Calu3 (cell line): ENCODE measurements around the gene GDI1. TPM values are rescaled to one million over a fixed set of nuclear protein-coding genes. Genes with fewer than 3 reads are reported as not detected.

ENCODE experiments used
- BruUV-seq: library from RNA; stranded (reverse); fragments of 400-500 nt; replicated peaks from 2 replicates; lab custom pipeline; 2021; lab: Mats Ljungman, UMichigan
- CTCF ChIA-PET: fragments of 300-600 bp; sonication (Branson Sonifier 250); formaldehyde crosslinking; loops from one replicate; lab custom pipeline; 2022; ENCODE audit warnings: antibody characterized with exemption; lab: Charles Lee
- DNase-seq: peaks from one replicate; pipeline ENCODE4 v3.0.0; 2022
- H3K27ac Mint-ChIP-seq: one replicate; pipeline ENCODE4 v1.8.0; 2022; ENCODE audit warnings: mixed read lengths; ENCODE audit not compliant: unreplicated experiment
- H3K27me3 Mint-ChIP-seq: one replicate; pipeline ENCODE4 v1.8.0; 2022; ENCODE audit warnings: mixed read lengths; ENCODE audit not compliant: unreplicated experiment
- H3K36me3 Mint-ChIP-seq: one replicate; pipeline ENCODE4 v1.8.0; 2022; ENCODE audit warnings: mild to moderate bottlenecking, moderate library complexity, mixed read lengths; ENCODE audit not compliant: insufficient read depth, unreplicated experiment
- H3K4me1 Mint-ChIP-seq: one replicate; pipeline ENCODE4 v1.8.0; 2022; ENCODE audit warnings: mild to moderate bottlenecking, low read depth, mixed read lengths; ENCODE audit not compliant: unreplicated experiment
- H3K4me3 Mint-ChIP-seq: one replicate; pipeline ENCODE4 v1.8.0; 2022; ENCODE audit warnings: mild to moderate bottlenecking, low read depth, moderate library complexity, mixed read lengths; ENCODE audit not compliant: unreplicated experiment
- H3K9me3 Mint-ChIP-seq: one replicate; pipeline ENCODE4 v1.8.0; 2022; ENCODE audit warnings: low read depth, mixed read lengths; ENCODE audit not compliant: unreplicated experiment
- CTCF ChIP-seq: fragments of 200-600 bp; IDR thresholded peaks from one replicate; pipeline ENCODE4 v1.8.0; 2022; ENCODE audit warnings: antibody characterized with exemption; ENCODE audit not compliant: unreplicated experiment
- intact Hi-C: fragments of 100-400 bp; cut with micrococcal nuclease; formaldehyde crosslinking; loops from one replicate; pipeline ENCODE4 v1.10.0; 2022; ENCODE audit not compliant: unreplicated experiment
- total RNA-seq: library from RNA; stranded (reverse); gene quantifications from 2 replicates; pipeline ENCODE4 v1.2.3, GENCODE V29; 2022

GDI1 gene
- total RNA-seq, 1 experiment from 2014 or later, result 118 TPM

- Mint-ChIP-seq H3K36me3 (peaks cover 49% of the 10 kb centered on the region), H3K27ac (no peak overlapping the region), H3K9me3 (no peaks in the 10 kb centered on the region), H3K4me3 (no peak overlapping the region), H3K4me1 (peaks cover 13% of the 10 kb centered on the region), H3K27me3 (no peaks in the 10 kb centered on the region)
- no TSS peak for BruUV-seq
- CTCF ChIA-PET, result no interaction called here
- no peak for DNase-seq
- TF ChIP-seq CTCF, result no peak
- intact Hi-C loops, result no loop called here
These were observed 25.4 kb downstream of the GDI1 start for GRCh38 chrX:154462396-154462795.

GRCh38 chrX:154463611-154464220 lies 26.8 kb downstream of the GDI1 start:
- intact Hi-C loops, result no loop called here
- no peak for TF ChIP-seq CTCF
- Mint-ChIP-seq H3K4me3 (no peak overlapping the region), H3K4me1 (peaks cover 9% of the 10 kb centered on the region), H3K9me3 (no peaks in the 10 kb centered on the region), H3K27ac (no peak overlapping the region), H3K36me3 (peaks cover 43% of the 10 kb centered on the region), H3K27me3 (no peaks in the 10 kb centered on the region)
- no peak for DNase-seq
- no TSS peak for BruUV-seq
- CTCF ChIA-PET, result no interaction called here

- no peaks in the 10 kb centered on the region for H3K27me3 Mint-ChIP-seq
- no peak for DNase-seq
- peaks cover 9% of the 10 kb centered on the region for H3K4me1 Mint-ChIP-seq
- H3K36me3 Mint-ChIP-seq, result peaks cover 34% of the 10 kb centered on the region
- H3K4me3 Mint-ChIP-seq, result no peak overlapping the region
- intact Hi-C loops, result no loop called here
- no peak overlapping the region for H3K27ac Mint-ChIP-seq
- no TSS peak for BruUV-seq
- no peak for TF ChIP-seq CTCF
- CTCF ChIA-PET, result no interaction called here
- no peaks in the 10 kb centered on the region for H3K9me3 Mint-ChIP-seq
These were observed 27.9 kb downstream of the GDI1 start for GRCh38 chrX:154464806-154465365.

- H3K9me3 Mint-ChIP-seq, result no peaks in the 10 kb centered on the region
- CTCF ChIA-PET, result no interaction called here
- H3K4me1 Mint-ChIP-seq, result peaks cover 9% of the 10 kb centered on the region
These were observed 28.6 kb downstream of the GDI1 start for GRCh38 chrX:154465601-154466000.

More at GRCh38 chrX:154465601-154466000, 28.6 kb downstream of the GDI1 start:
- Mint-ChIP-seq H3K36me3 (peaks cover 35% of the 10 kb centered on the region), H3K4me3 (no peak overlapping the region), H3K27ac (no peak overlapping the region), H3K27me3 (no peaks in the 10 kb centered on the region)
- intact Hi-C loops, result no loop called here
- TF ChIP-seq CTCF, result no peak
- BruUV-seq, result no TSS peak
- DNase-seq, result no peak
